ENCODE data around the gene ALS2. TPM values are rescaled to one million over a fixed set of nuclear protein-coding genes. Genes with fewer than 3 reads are reported as not detected.

The ALS2 gene
- polyA plus RNA-seq, 1 of the 3 experiments (the other 2 are of a cell fraction) = 11.6 TPM

DNA sequence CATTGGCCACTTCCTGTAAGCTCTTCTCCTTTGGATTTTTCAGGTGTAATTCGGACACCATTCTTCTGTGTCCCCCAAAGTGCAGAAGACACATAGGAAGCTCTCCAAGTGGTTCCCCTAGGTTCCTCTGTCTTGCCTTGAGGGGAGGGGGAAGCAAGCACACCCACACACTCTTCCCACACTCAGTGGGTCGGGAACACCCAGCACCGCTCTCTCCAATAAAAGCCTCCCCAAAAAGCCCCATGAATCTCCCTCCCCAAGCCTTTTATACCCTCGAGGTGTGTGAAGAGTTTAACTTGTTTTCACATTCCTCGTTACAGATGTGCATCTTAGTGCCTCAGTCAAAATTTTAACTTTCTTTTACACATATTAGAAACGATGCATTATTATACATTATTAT, 127.5 kb downstream of the ALS2 start:
- Histone ChIP-seq H3F3A (replicated peaks; ENCODE audit: insufficient read depth) (peaks cover 53% of the 10 kb centered on the region), H3K36me3 (replicated peaks in 1 of 2; ENCODE audit: control insufficient read depth in 1 of 2, insufficient read depth in 2 of 2, low read length in 1 of 2) (no peaks in the 10 kb centered on the region), H3K9me3 (no peaks in the 10 kb centered on the region), H3K79me2 (ENCODE audit: insufficient read depth) (no peaks in the 10 kb centered on the region), H3K27me3 (ENCODE audit: insufficient read depth) (no peaks in the 10 kb centered on the region), H3K4me2 (peak overlapping the region; percentile 63; the same call in 1 of the 2 replicates), H2AFZ (ENCODE audit: low read depth) (no peak overlapping the region), H3K4me1 (ENCODE audit: control insufficient read depth in 1 of 2, insufficient read depth in 2 of 2, low read depth in 1 of 2, low read length in 1 of 2) (peaks cover 10 to 33% of the 10 kb centered on the region in 2 experiments), H3K27ac (ENCODE audit: low read depth in 2 of 2, low read length in 1 of 2) (peak overlapping the region; percentile 90 to 99), H3K9me2 (no peaks in the 10 kb centered on the region), H4K20me1 (ENCODE audit: insufficient read depth) (no peaks in the 10 kb centered on the region), H3K9ac (peak overlapping the region; percentile 70), H3K4me3 (ENCODE audit: low read depth in 2 of 2, low read length in 1 of 2) (no peak overlapping the region)
- ChIA-PET CTCF (no interaction called here), POLR2A (no interaction called here)
- no peak for DNase-seq
- WGBS (ENCODE audit: low lambda C conversion rate) = 78% methylated on average over 6 of the region's 6 CpGs
- TF ChIP-seq RXRA (IDR thresholded peaks at IDR 0.05; ENCODE audit: borderline replicate concordance, low read depth) (no peak), FOSL2 (IDR thresholded peaks at IDR 0.05; ENCODE audit: borderline replicate concordance, low read depth) (no peak), USF2 (IDR thresholded peaks at IDR 0.05; ENCODE audit: borderline replicate concordance, low read depth, low read length) (no peak), TCF12 (IDR thresholded peaks at IDR 0.05) (no peak), FOXM1 (IDR thresholded peaks at IDR 0.05; ENCODE audit: low read depth) (no peak), SIN3A (IDR thresholded peaks at IDR 0.05; ENCODE audit: borderline replicate concordance, low read depth, low read length) (no peak), USF1 (IDR thresholded peaks at IDR 0.05; ENCODE audit: borderline replicate concordance, low read depth) (no peak), NRF1 (IDR thresholded peaks at IDR 0.05; ENCODE audit: low read depth, low read length) (no peak), RAD21 (IDR thresholded peaks at IDR 0.05; ENCODE audit: low read length) (no peak), POLR2AphosphoS5 (IDR thresholded peaks at IDR 0.05; ENCODE audit: low read depth, low read length) (no peak), TEAD4 (IDR thresholded peaks at IDR 0.05; ENCODE audit: borderline replicate concordance, insufficient read depth) (no peak), GABPA (IDR thresholded peaks at IDR 0.05; ENCODE audit: low read depth) (no peak), IRF3 (IDR thresholded peaks at IDR 0.05; ENCODE audit: low read depth, low read length) (no peak), RCOR1 (IDR thresholded peaks at IDR 0.05; ENCODE audit: low read length) (no peak)
- TF ChIP-seq, protein P1, sequence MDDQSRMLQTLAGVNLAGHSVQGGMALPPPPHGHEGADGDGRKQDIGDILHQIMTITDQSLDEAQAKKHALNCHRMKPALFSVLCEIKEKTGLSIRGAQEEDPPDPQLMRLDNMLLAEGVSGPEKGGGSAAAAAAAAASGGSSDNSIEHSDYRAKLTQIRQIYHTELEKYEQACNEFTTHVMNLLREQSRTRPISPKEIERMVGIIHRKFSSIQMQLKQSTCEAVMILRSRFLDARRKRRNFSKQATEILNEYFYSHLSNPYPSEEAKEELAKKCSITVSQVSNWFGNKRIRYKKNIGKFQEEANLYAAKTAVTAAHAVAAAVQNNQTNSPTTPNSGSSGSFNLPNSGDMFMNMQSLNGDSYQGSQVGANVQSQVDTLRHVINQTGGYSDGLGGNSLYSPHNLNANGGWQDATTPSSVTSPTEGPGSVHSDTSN (IDR thresholded peaks at IDR 0.05) = no peak
- TF ChIP-seq, protein P2, sequence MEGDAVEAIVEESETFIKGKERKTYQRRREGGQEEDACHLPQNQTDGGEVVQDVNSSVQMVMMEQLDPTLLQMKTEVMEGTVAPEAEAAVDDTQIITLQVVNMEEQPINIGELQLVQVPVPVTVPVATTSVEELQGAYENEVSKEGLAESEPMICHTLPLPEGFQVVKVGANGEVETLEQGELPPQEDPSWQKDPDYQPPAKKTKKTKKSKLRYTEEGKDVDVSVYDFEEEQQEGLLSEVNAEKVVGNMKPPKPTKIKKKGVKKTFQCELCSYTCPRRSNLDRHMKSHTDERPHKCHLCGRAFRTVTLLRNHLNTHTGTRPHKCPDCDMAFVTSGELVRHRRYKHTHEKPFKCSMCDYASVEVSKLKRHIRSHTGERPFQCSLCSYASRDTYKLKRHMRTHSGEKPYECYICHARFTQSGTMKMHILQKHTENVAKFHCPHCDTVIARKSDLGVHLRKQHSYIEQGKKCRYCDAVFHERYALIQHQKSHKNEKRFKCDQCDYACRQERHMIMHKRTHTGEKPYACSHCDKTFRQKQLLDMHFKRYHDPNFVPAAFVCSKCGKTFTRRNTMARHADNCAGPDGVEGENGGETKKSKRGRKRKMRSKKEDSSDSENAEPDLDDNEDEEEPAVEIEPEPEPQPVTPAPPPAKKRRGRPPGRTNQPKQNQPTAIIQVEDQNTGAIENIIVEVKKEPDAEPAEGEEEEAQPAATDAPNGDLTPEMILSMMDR (IDR thresholded peaks at IDR 0.05) = no peak

Small RNAs within 50 kb of the gene (small RNA-seq; reads per million reads assigned to genes)
- gene RF00019 (0 reads per million in 7 experiments), gene UBE2V1P11 (0 reads per million in 7 experiments)

Other genes with a start within 250 kb of the ALS2 start
- gene TMEM237, start 137.4 kb downstream of the ALS2 start, polyA plus RNA-seq (2012; rRNA removed) = 67.2 and 90.2 TPM in 2 replicates
- 24.4 and 40.7 TPM in 2 replicates for gene MPP4, start 82.3 kb downstream of the ALS2 start, polyA plus RNA-seq (2012; rRNA removed)
- gene CDK15, start 25.6 kb upstream of the ALS2 start, polyA plus RNA-seq (2012; rRNA removed) = 1.8 and 2.5 TPM in 2 replicates